ENCODE data around the gene ETV6.

Gene ETV6

DNA sequence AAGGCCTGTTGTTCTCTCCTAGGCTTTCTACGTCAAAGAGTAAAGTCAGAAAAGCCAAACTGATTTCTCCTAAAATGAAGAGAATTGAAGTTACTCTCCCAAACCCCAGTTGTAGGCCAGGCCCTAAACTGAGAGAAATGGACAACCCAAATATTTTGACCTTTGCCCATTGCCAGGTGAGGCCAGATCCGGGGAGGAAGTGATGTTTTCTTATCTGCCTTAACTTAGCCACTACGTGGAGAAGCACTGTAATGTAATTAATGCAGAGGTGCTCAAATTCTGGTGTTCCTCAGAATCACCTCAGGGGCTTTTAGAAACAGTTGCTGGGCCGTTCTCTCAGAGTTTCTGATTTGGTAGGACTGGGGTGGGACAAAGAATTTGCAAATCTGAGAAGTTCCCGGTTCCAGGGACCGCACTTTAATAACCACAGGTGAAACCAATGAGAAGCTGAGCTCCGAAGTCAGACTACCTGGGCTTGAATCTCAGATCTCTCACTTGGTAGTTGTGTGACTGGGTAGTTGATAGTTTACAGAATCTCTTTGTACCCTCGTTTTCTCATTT lies 73.2 kb downstream of the ETV6 start:
- no peak for DNase-seq

DNA sequence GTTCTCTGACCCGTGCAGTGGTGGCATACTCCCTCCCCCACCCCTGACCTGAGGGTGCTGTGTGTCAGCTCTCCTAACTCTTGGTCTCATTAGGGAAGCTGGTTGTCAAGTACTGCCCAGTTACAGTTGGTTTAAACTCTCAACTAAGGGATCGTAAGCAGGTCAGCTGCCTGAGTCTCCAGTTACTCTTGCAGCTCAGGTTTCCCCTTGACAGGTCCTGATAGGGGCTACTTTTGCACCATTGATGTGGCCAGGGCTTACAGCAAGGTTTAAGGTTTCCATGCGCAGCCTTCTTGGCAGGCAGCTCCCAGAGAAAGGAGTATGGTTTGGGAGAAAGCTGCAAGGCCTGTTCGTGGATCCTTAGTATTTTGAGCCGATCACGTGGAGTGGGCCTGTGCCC lies 74.5 kb downstream of the ETV6 start:
- DNase-seq = no peak

DNA sequence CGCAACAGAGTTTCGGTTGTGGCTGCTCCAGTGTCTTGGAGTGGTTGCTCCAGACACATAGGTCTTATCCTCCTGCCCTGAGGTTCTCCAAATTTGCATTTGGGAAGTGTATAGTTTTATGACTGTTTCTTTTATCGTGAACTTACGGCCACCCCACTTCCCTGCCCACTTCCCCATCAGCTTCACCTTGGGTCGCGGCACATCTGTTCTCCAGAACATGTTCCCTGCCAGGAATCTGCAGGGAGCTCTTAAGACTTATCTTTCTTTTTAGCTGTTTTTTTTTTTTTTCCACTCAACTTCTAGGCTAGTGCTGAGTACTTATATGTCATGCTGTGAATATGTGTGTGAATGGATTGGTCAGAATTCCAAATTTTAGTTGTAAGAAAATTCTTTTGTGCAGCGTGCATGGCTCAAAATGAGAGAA lies 75.4 kb downstream of the ETV6 start:
- DNase-seq = no peak

DNA sequence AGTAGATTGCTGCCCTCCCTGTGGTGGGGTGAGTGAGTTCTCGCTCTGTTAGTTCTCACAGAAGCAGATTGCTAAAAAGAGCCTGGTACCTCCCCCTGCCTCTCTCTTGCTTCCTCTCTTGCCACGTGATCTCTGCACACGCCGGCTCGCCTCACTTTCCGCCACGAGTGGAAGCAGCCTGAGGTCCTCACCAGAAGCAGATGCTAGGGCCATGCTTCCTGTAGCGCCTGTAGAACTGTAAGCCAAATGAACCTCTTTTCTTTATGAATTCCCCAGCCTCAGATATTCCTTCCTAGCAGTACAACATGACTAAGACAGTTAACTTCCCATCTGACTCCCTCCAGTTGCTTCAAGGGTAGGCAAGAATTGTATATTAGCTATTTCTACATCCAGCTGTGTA lies 76.2 kb downstream of the ETV6 start:
- DNase-seq = no peak

DNA sequence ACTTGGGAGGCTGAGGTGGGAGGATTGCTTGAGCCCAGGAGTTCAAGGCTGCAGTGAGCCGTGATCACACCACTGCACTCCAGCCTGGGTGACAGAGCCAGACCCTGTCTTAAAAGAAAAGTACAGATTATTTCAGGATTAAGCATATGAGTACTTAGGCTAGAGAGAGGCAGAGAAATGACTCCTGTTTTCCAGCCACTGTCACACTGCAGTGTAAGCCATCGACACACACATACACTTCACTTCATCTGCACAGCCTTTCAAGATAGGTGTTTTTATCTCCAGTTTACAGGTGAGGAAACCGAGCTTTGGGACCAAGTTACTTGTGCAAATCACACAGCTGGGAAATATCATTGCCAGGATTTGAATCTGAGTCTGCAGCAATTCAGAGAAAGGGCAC lies 77.2 kb downstream of the ETV6 start:
- DNase-seq = no peak

DNA sequence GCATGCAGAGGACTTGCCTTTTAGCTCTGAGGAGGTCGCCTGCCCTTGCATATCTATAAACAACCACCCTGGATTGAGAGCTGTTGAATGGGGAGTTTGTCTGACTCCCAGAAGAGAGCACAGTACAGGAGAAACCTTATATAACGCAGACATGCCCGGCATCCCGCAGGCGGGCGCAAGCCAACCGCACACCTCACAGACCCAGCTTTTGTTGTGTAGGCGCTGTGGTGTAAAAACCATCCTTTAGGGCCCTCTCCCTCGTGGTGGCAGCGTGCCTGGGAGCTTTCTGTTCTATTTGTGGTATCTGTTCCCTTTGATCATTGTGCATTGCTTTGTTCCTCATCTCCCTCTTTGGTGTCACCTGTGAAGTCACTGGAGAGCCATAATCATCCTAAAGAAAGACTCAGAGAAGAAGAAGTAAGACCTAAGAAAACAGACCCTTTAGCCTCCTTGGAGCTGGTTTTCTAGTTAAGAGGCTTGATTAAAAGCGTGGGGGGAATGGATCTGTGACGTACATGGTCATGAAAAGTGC lies 77.7 kb downstream of the ETV6 start:
- DNase-seq = no peak

DNA sequence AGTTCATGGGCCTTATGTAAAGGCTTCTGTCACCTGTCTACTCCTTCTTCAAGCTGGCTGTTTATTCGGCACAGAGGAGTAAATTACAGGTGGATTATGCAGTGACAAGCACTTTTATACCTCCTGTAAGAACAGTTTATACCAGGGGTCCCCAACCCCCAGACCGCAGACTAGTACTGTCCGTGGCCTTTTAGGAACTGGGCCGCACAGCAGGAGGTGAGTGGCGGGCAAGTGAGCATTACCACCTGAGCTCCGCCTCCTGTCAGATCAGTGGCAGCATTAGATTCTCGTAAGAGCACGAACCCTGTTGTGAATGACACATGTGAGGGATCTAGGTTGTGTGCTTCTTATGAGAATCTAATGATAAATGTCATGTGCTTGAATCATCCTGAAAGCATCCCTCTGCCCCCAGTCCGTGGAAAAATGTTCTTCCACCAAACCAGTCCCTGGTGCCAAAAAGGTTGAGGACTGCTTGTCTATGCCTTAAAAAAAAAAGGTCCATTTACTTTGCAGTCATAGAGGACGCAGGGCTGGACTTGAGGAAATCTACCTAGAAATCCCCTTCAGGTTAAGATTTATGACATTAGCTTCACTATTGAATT lies 78.8 kb downstream of the ETV6 start:
- no peak for DNase-seq

DNA sequence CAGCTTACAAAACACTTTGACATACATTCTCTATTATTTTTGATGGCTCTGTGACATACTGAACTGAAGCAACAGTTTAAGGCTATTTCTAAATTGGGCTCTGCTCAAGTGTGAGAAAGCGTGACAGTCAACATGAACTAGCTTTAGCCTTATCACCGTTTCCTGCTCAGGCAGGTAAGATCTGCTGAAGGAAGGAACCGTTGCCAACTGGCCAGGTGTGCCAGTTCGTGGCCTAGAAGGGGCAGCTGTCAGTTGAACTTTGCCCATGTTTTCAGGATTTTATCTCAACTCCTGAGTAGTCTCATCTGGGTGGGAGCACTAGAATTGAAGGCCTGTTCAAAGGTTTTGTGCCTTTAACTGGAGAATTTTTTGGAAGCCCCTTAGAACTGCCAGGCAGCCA lies 79.5 kb downstream of the ETV6 start:
- no peak for DNase-seq

DNA sequence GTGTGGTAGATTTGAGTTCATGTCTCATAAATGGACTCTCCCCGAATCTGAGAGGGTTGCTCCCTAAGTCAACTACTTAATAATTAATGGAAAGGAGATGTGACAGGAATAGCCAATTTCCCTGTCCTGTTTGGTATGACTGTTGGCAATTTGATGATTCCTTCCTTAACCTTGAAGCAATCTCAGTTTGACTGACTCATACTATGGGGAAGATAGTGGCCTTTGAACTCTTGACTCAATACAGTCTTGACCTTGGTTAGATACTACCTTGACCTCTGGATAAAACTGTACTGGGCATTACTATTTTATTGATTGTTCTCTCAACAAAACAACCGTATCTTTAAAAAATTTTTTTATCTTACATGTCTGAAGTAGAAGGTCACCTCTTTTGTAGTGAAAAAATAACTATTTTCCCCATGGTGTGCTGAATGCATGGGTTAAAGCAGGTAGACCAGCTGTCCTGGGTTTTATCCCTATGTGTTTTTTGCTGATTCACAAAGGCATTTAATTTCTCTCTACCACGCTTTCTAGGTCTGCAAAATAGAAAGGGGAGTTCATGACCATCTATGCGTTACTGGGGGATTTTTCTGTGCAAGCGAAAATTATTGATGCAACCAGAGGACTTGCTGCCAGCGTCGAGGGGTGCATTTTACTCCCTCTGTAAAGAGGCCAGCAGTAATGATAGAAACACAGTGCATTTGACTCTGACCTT lies 80.1 kb downstream of the ETV6 start:
- no peak for DNase-seq

DNA sequence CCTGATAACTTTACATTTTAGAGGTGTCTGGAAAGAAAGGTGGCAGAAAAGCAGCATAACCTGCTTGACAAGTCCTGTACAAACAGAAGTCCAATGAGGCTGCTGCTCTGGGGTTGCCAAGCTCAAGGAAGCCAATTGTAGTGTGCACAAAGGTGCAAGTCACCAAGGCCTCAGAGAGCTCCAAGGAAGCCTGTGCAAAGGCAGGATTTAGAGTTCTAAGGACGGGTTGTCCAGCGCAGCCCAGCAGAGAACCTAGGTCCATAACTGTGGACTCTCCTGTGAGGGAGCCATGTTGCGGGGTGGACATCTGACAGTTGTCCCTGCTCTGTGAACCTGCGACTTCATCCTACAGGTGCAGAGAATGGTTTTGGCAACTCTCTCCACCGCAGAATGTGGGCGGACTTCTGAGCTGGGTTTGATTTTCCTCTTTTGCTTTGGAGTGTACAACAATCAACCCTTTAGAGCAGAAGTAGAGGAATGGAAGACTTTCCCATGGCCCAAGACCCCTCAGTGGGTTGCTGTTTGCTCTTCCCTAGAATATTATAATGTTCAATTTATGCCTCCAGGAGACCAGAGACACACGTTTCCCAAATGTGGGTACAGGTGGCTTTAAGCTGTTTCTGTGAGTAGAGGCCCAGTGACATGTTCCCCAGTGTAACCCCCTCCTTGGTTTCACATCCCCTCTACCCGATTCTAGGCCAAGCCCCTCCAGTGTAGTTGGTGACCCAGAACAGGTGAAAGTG lies 81.0 kb downstream of the ETV6 start:
- no peak for DNase-seq

DNA sequence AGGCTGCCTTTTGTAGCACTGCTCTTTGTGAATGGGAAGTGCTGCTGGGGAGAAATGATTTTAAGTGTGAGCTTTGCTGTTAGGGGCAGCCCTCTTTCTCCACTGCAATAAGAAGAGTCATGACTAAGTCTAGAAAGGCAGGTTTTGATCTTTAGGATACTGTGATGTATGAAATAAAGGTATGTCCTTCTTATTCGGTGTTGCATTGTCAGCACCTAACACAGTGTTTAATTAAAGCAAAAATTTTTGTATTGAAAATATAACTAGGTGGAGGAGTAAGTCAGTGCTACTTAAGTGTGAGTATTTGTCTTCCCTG lies 81.5 kb downstream of the ETV6 start:
- DNase-seq = no peak

DNA sequence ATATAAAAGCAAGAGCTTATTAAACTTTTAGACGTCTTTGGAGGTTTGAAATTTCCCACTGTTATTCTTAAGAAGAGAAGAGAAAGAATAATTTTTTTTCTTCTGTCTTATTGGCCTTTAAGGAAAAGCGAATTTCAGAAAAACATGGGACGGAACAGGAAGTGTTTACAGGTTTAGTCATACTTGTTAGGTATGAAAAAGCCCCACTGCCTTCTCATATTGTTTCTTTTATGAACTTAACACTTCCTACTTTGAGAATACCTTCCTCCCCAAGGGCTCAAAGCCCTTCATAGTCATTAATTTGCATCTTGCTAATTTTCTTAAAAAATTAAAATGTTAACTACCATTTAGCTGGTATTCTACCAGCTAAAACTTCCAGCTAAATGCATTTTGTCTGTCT lies 82.0 kb downstream of the ETV6 start:
- no peak for DNase-seq

DNA sequence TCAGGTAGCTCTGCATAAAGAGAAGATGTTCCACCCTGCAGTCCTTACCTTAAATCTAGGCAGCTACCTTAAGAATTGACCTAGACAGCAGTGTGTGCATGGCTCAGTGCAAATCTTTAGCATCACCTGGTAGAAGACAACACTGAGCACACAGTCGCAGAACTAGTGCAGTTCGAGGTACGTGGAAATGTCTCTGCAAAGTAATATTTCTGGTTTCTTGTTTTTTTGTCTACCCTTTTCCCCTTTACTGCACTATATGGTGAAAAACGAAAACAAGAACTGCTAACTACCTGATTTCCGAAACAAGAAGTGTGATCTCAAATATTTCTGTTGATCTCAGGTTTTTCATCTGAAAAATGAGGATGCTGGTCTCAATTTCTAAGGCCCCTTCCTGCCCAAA lies 82.5 kb downstream of the ETV6 start:
- no peak for DNase-seq

DNA sequence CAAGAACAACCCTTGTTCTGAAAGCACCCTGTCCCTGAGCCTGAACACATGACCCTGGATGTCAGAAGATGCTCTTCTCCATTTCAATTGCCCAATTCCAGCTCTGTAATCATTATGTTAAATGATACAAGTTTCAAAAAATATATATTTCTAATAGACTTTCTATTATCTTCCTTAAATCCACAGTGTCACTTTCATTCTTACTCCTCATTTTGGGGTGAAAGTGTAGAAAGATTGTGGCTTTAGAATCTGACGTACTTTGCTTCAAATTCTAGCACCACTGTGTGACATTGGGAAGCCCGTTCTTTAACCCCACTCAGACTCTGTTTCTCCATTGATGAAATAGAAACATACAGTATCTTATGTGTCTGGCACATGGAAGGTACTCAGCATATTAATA lies 83.2 kb downstream of the ETV6 start:
- DNase-seq = no peak

DNA sequence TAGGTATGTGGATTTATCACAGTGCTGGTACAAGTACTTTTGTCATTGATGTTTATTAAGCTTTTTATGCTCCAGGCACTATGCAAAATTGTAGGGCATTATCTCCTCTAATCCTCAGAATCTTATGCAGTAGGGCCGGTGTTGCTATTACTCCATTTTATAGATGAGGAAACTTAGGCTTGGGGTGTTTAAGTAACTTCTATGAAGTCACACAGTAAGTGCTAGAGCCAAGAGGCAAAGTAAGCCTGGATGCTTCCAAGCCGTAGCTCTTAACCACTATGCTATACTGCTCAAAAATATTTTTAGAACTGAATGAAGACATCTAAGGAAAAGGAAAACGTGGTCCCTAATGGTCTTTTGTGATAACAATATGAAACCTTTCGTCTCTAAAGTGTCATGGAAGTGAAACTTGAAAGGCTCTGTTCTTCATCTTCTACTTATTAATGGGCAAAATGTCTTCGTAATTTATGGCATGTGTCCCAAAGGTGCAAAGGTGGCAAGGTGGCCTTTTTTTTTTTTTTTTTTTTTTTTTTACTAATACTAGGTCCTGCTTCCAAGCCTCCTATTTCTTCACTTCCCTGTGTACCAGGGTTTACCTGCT lies 85.2 kb downstream of the ETV6 start:
- no peak for DNase-seq

DNA sequence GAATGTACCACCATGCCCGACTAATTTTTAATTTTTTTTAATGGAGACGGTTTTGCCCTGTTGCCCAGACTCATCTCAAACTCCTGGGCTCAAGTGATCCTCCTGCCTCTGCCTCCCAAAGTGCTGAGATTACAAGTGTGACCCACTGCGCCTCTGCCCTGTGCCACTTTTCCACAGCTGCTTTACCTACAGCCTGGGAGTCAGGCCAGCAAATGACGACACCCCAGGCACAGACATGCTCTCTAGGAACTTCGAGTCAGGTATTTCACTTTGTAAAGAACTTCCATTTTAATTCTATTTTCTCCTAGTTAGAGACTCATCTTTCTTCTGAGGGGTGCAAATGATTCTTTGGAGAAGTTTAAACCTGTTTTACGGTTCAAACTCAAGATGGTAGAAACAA lies 89.0 kb downstream of the ETV6 start:
- DNase-seq = no peak

DNA sequence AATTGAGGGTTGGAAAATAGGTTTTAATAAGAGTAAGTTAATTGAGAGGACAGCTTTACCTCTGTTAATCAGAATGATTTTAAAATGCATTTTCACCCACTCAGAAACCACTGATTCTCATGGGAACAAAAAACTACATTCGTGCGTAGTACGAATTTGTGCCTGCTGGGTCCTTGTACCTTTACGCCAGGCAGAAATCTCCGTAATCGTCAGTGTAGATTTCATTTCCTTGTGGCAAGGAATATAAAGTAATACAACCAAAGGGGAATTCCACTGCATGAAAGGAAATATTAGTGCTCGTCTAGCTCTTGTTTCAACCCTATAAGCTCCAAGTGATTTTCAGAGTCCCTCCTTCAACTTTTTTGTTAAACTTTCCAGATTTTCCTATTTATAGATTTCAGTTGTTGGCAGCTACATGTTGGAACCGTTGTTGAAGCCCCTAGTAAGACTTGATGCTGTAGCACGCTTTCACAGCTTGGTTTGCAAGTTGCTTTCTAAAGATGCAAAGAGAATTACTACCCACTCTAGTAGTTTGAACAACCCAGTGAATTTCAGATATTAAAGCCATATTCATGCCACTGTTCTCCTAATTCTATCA lies 90.6 kb downstream of the ETV6 start:
- no peak for DNase-seq

DNA sequence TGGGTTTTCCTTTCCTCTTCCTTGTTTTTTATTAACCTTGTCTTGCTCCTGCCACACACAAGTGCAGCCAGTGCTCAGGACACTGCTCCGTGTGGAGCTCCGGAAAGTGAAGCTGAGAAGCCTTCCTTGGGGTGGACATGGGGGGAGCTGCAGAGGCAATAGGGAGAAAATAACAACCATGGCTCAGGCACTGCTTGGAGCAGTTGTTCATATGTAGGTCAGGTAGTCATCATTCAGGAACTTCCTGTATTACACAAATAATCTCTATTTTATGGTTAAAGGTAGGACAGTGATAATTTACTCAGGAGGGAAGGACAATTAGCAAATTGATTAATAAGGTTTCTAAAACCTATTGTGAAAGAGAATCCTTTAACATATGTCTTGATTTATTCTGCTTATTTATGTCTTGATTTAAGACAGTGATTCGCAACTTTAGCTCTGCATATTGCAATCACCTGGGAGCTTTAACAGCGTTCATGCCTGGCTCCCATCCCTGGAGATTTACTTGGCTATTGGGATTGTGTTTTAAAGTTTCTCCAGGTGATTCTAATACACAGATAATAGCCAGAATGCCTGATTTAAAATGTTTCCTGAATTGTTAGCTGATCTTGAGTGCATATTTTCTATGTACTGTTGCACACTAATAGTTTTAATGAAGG lies 92.1 kb downstream of the ETV6 start:
- DNase-seq = no peak

DNA sequence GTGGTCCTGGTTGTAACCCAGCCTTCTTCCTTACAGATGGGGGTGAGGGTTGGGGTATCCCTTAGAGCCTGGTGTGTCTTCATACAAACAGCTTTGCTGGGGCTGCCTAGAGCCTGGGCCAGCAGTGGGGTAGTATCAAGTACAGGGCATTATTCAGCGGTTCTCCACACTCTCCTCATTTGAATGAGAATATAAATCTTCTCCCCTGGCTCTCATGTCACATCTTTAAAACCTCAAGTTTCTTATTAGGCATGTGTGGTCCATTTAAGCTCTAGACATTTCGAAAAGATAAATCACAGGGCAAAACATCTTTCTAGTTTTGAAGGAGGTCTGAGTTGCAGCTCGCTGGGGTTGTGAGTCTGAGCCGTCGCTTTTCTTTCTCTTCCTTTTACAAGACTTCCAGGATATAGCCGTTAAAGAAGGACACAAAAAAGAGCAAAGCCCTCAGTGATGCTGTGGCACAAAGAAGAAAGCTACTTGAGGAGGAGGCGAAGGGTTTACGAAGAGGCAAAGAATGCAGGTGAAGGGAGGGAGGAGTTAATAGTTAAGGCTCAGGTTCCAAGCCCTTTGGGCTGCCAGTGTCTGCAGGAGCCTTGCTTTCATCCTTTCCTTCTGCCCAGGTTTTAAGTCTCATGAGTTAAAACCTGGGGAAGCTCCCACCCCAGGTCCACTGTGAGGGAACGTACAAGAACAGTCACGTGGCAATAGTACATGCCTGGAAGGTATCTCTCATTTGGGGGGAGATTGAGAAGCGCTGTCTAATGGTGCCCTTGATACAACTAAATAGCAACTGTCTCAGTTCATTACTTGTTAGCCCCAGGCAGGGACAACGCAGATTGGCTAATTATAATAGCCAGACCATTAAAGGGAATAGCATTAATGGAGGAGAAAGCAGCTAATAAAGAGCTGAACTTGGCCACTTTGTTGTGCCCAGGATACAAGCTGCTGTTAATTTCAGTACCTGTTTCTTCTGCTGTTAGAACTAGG lies 94.2 kb downstream of the ETV6 start:
- DNase-seq = no peak

DNA sequence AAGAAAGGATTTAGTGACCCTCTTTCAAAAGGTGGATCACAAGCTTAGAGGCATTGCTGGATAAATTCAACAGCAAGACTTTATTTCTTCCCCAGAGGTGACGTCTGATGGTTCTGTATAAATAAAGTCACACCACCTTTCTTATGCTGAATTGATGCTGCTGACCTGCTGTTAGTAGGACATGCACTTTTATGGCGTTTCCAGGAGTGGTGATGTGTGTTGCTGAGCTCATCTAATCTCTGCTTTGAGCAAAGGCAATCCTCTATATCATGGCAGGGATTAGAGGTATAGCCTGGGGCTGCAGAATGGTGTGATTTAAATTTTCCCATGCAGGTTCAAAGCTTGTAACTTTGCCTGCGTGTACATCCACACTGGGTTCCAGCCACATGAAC lies 94.9 kb downstream of the ETV6 start:
- no peak for DNase-seq

DNA sequence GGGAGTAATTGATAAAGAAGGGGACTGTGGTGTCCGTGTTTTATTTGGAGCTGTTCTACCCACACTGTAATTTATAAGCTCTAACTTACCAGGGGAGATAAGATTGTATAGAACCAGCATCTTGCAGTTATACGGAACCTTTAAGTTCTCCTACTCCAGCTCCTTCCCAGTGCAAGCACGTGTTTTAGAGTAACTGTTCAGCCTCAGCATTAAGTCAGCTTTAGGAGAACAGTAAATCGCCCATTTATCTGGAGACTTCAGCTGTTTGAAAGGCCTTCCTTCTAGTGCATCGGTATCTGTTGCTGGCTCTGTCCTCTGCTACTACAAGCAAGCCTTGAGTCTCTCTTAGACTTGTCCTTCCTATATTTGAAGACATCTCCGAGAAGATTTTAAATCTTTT lies 95.6 kb downstream of the ETV6 start:
- DNase-seq = no peak
